ENCODE data around the gene IQSEC3. TPM values are rescaled to one million over a fixed set of nuclear protein-coding genes. Genes with fewer than 3 reads are reported as not detected.
"Not testable (repeated sequence)": the region's sequence is repeated elsewhere in the genome, so short reads cannot be mapped to it uniquely, and the experiment has no call there.

IQSEC3 gene
- 0.05 TPM in 1 of 2 replicates, not detected in the other for total RNA-seq (2014; rRNA removed; shearing (Covaris generic))
- not detected in 2 replicates for total RNA-seq (2022)
- percentile 16 among the genes with signal in this experiment for Bru-seq, nascent RNA
- percentile 7 among the genes with signal in this experiment for BruChase-seq, experiment 1, labeled RNA remaining after a 6-hour chase
- BruChase-seq, experiment 2, labeled RNA remaining after a 2-hour chase, result percentile 6 among the genes with signal in this experiment
- long read RNA-seq, result 0 reads

DNA sequence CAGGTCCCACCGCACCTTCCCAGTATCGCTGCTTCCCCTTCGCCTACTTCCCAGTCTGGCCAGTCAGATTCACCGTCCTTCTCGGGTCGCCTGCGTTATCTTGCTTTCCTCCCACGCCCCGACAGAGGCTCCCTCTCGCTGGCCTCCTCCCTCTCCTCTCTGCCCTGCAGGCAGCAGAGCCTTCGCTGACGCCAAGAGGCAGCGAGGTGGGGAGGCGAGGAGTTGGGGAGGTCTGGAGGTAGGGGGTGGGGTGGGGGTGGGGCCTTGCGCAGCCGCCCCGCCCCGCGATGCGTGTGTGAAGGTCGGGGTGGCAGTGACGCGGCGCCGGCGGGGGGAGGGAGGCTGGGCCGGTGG lies at the start of gene IQSEC3:
IQSEC3 (plus strand) TSS at position 340 of the 354 bp plus-strand sequence. CDS start 116 bp downstream, outside the sequence.
- POLR2A ChIA-PET; H3K4me2 ChIP-seq (ENCODE audit: low read length); CTCF ChIA-PET (ENCODE audit: unreplicated experiment); H3K79me2 ChIP-seq (ENCODE audit: insufficient read depth, low read depth, low read length); DNase-seq (ENCODE audit: low spot score); H3K9me3 ChIP-seq (ENCODE audit: low read length); H2AFZ ChIP-seq (ENCODE audit: low read length); H3K9me2 ChIP-seq (ENCODE audit: insufficient read depth, low read length); intact Hi-C loops (cut with micrococcal nuclease; ENCODE audit: unreplicated experiment); H4K20me1 ChIP-seq (ENCODE audit: insufficient read depth, low read length); H3K36me3 ChIP-seq (ENCODE audit: insufficient read depth, low read length); H3K4me3 ChIP-seq (ENCODE audit: low read depth, low read length, poor library complexity, severe bottlenecking); H3K4me1 ChIP-seq (ENCODE audit: insufficient read depth, low read length, poor library complexity, severe bottlenecking); H3K27ac ChIP-seq (ENCODE audit: low read depth, low read length, poor library complexity, severe bottlenecking); BruUV-seq (replicated peaks): not testable (repeated sequence)

DNA sequence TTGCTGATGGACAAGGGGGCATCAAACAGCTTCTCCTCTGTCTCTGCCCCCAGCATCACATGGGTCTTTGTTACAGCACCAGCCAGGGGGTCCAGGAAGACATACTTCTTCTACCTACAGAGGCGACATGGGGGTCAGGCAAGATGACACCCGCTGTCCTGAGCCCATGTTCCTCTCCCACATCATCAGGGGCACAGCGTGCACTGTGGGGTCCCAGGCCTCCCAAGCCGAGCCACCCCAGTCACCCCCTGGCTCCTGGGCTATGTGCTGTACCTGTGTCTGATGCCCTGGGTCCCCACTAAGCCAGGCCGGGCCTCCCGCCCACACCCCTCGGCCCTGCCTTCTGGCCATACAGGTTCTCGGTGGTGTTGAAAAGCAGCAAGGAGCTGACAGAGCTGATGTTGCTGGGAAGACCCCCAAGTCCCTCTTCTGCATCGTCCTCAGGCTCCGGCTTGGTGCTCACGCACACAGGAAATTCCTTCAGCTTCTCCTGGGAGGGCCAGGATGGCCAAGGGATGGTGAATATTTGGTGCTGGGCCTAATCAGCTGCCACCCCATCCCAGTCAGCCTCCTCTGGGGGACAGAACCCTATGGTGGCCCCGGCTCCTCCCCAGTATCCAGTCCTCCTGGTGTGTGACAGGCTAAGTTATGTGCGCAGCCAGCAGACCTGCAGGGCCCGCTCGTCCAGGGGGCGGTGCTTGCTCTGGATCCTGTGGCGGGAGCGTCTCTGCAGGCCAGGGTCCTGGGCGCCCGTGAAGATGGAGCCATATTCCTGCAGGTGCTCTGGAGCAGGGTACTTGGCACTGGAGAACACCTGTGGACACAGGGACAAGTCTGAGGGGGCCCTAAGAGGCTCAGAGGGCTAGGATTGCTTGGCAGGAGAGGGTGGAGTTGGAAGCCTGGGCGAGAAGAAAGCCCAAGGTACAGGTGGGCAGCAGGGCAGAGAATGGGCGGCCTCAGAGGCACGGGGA lies 48.9 kb upstream of the IQSEC3 start:
- POLR2A ChIA-PET; H3K27ac ChIP-seq (ENCODE audit: low read depth, low read length, poor library complexity, severe bottlenecking); DNase-seq (ENCODE audit: low spot score); BruUV-seq (replicated peaks); H3K9me2 ChIP-seq (ENCODE audit: insufficient read depth, low read length); H3K4me1 ChIP-seq (ENCODE audit: insufficient read depth, low read length, poor library complexity, severe bottlenecking); CTCF ChIA-PET (ENCODE audit: unreplicated experiment); H3K4me3 ChIP-seq (ENCODE audit: low read depth, low read length, poor library complexity, severe bottlenecking); H3K79me2 ChIP-seq (ENCODE audit: insufficient read depth, low read depth, low read length); H3K9me3 ChIP-seq (ENCODE audit: low read length); H3K4me2 ChIP-seq (ENCODE audit: low read length); H3K36me3 ChIP-seq (ENCODE audit: insufficient read depth, low read length); H2AFZ ChIP-seq (ENCODE audit: low read length); intact Hi-C loops (cut with micrococcal nuclease; ENCODE audit: unreplicated experiment); H4K20me1 ChIP-seq (ENCODE audit: insufficient read depth, low read length): not testable (repeated sequence)

GRCh38 chr12:18821-19567 lies 47.6 kb upstream of the IQSEC3 start:
- BruUV-seq (replicated peaks); H3K4me3 ChIP-seq (ENCODE audit: low read depth, low read length, poor library complexity, severe bottlenecking); H3K4me1 ChIP-seq (ENCODE audit: insufficient read depth, low read length, poor library complexity, severe bottlenecking); H3K9me2 ChIP-seq (ENCODE audit: insufficient read depth, low read length); H3K79me2 ChIP-seq (ENCODE audit: insufficient read depth, low read depth, low read length); H3K27ac ChIP-seq (ENCODE audit: low read depth, low read length, poor library complexity, severe bottlenecking); H3K9me3 ChIP-seq (ENCODE audit: low read length); H2AFZ ChIP-seq (ENCODE audit: low read length); H4K20me1 ChIP-seq (ENCODE audit: insufficient read depth, low read length); H3K4me2 ChIP-seq (ENCODE audit: low read length); intact Hi-C loops (cut with micrococcal nuclease; ENCODE audit: unreplicated experiment); POLR2A ChIA-PET; DNase-seq (ENCODE audit: low spot score); CTCF ChIA-PET (ENCODE audit: unreplicated experiment); H3K36me3 ChIP-seq (ENCODE audit: insufficient read depth, low read length): not testable (repeated sequence)

DNA sequence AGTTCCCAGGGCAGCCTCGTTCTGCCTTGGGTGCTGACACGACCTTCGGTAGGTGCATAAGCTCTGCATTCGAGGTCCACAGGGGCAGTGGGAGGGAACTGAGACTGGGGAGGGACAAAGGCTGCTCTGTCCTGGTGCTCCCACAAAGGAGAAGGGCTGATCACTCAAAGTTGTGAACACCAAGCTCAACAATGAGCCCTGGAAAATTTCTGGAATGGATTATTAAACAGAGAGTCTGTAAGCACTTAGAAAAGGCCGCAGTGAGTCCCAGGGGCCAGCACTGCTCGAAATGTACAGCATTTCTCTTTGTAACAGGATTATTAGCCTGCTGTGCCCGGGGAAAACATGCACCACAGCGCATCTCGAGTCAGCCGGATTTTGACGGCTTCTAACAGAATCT lies 46.7 kb upstream of the IQSEC3 start:
- H3K9me3 ChIP-seq (ENCODE audit: low read length); DNase-seq (ENCODE audit: low spot score); H3K27ac ChIP-seq (ENCODE audit: low read depth, low read length, poor library complexity, severe bottlenecking); CTCF ChIA-PET (ENCODE audit: unreplicated experiment); H3K36me3 ChIP-seq (ENCODE audit: insufficient read depth, low read length); H3K79me2 ChIP-seq (ENCODE audit: insufficient read depth, low read depth, low read length); H3K4me1 ChIP-seq (ENCODE audit: insufficient read depth, low read length, poor library complexity, severe bottlenecking); H3K9me2 ChIP-seq (ENCODE audit: insufficient read depth, low read length); intact Hi-C loops (cut with micrococcal nuclease; ENCODE audit: unreplicated experiment); H3K4me3 ChIP-seq (ENCODE audit: low read depth, low read length, poor library complexity, severe bottlenecking); H2AFZ ChIP-seq (ENCODE audit: low read length); BruUV-seq (replicated peaks); H3K4me2 ChIP-seq (ENCODE audit: low read length); POLR2A ChIA-PET; H4K20me1 ChIP-seq (ENCODE audit: insufficient read depth, low read length): not testable (repeated sequence)

Measured in OCI-LY7 (cell line).